ENCODE measurements around the gene GAS1.

GAS1 gene

DNA sequence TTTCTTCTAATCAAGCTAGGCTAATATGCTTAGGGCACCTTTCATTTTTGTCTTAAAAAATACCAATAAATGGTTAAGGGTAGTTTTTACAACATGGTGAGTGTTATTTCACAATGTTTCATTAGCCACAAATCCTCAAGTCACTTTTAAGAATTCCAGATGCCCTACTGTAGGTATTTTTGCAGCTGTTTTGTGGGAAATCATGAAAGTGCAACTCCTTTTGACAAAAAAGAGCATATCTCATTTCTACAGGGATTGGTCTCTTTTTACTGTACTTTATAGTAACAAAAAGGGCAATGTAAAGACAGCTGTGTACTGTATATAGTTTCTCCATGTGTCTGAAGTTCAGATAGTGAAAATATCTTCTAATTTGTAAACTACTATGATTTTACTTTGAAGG, 28.3 kb upstream of the GAS1 start:
- no peak for ATAC-seq
- TF ChIP-seq ZNF8 (CRISPR knock-in tag; IDR thresholded peaks at IDR 0.05) (no peak), PPARA (CRISPR knock-in tag; IDR thresholded peaks at IDR 0.05; ENCODE audit: borderline replicate concordance) (no peak), TSHZ2 (CRISPR knock-in tag; IDR thresholded peaks at IDR 0.05) (no peak), ZFP30 (CRISPR knock-in tag; IDR thresholded peaks at IDR 0.05) (no peak), RARB (CRISPR knock-in tag; IDR thresholded peaks at IDR 0.05) (no peak), ESRRG (CRISPR knock-in tag; IDR thresholded peaks at IDR 0.05) (no peak), ZNF70 (CRISPR knock-in tag; IDR thresholded peaks at IDR 0.05) (no peak)

GRCh38 chr9:86975036-86975435, 27.7 kb upstream of the GAS1 start:
- TF ChIP-seq TOX (CRISPR knock-in tag; IDR thresholded peaks at IDR 0.05; ENCODE audit: borderline replicate concordance) (no peak), TSHZ2 (CRISPR knock-in tag; IDR thresholded peaks at IDR 0.05) (no peak), ARNTL (CRISPR knock-in tag; IDR thresholded peaks at IDR 0.05; ENCODE audit: borderline replicate concordance, low read depth) (no peak), PATZ1 (CRISPR knock-in tag; IDR thresholded peaks at IDR 0.05; ENCODE audit: borderline replicate concordance) (no peak)
- ATAC-seq = no peak

DNA sequence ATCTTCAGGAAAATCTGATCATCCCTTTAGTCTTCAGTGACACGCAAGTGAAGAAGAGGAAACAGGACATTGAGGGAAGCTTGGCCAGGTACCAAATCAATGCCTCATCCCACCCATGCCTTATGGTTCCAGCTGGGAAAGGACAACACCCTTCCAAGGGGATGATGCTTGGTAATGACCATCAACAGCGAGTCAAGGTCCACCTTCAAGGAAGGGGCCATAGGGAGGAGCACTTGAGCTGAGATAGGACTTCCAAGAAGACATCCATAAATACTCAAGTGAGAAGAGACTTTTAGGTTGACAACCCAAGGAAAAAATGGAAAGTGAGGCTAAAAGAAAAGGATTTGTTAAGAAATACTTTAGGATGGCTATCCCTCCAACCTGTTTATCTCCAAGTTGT, 27.1 kb upstream of the GAS1 start:
- no peak for ATAC-seq
- TF ChIP-seq ESRRG (CRISPR knock-in tag; IDR thresholded peaks at IDR 0.05) (no peak), SNAI2 (CRISPR knock-in tag; IDR thresholded peaks at IDR 0.05) (no peak), TOX (CRISPR knock-in tag; IDR thresholded peaks at IDR 0.05; ENCODE audit: borderline replicate concordance) (no peak), PPARA (CRISPR knock-in tag; IDR thresholded peaks at IDR 0.05; ENCODE audit: borderline replicate concordance) (no peak), ZNF565 (CRISPR knock-in tag; conservative IDR thresholded peaks at IDR 0.05; ENCODE audit: low read depth) (no peak), ISL1 (CRISPR knock-in tag; IDR thresholded peaks at IDR 0.05) (no peak), CSDC2 (CRISPR knock-in tag; IDR thresholded peaks at IDR 0.05) (no peak), ARNTL (CRISPR knock-in tag; IDR thresholded peaks at IDR 0.05; ENCODE audit: borderline replicate concordance, low read depth) (no peak), ZC3H10 (CRISPR knock-in tag; IDR thresholded peaks at IDR 0.05) (no peak), RARB (CRISPR knock-in tag; IDR thresholded peaks at IDR 0.05) (no peak)

- TF ChIP-seq PATZ1 (CRISPR knock-in tag; IDR thresholded peaks at IDR 0.05; ENCODE audit: borderline replicate concordance) = no peak
- no peak for TF ChIP-seq GLIS3 (CRISPR knock-in tag; IDR thresholded peaks at IDR 0.05)
- no peak for TF ChIP-seq ZNF8 (CRISPR knock-in tag; IDR thresholded peaks at IDR 0.05)
- TF ChIP-seq ISL1 (CRISPR knock-in tag; IDR thresholded peaks at IDR 0.05) = no peak
- no peak for TF ChIP-seq ZNF565 (CRISPR knock-in tag; conservative IDR thresholded peaks at IDR 0.05; ENCODE audit: low read depth)
- no peak for TF ChIP-seq TCF4 (CRISPR knock-in tag; IDR thresholded peaks at IDR 0.05; ENCODE audit: borderline replicate concordance)
- TF ChIP-seq RARB (CRISPR knock-in tag; IDR thresholded peaks at IDR 0.05) = no peak
- TF ChIP-seq ZC3H10 (CRISPR knock-in tag; IDR thresholded peaks at IDR 0.05) = no peak
- no peak for ATAC-seq
Observed at GRCh38 chr9:86971742-86972141, 24.4 kb upstream of the GAS1 start.

Measured in SK-N-SH treated with all-trans-retinoic acid at 6 μM for 48 hours (cell line).